HG03432 (cell line): ENCODE measurements around the gene ZIC1.

Experiments
- ATAC-seq: cut with Tn5 transposase; IDR thresholded peaks from one replicate; pipeline ENCODE4 v1.9.1; 2021; ENCODE audit warnings: mild to moderate bottlenecking, moderate library complexity; ENCODE audit not compliant: unreplicated experiment

Gene ZIC1

GRCh38 chr3:147420353-147421183 is 11.4 kb downstream of the ZIC1 start:
- no peak for ATAC-seq

DNA sequence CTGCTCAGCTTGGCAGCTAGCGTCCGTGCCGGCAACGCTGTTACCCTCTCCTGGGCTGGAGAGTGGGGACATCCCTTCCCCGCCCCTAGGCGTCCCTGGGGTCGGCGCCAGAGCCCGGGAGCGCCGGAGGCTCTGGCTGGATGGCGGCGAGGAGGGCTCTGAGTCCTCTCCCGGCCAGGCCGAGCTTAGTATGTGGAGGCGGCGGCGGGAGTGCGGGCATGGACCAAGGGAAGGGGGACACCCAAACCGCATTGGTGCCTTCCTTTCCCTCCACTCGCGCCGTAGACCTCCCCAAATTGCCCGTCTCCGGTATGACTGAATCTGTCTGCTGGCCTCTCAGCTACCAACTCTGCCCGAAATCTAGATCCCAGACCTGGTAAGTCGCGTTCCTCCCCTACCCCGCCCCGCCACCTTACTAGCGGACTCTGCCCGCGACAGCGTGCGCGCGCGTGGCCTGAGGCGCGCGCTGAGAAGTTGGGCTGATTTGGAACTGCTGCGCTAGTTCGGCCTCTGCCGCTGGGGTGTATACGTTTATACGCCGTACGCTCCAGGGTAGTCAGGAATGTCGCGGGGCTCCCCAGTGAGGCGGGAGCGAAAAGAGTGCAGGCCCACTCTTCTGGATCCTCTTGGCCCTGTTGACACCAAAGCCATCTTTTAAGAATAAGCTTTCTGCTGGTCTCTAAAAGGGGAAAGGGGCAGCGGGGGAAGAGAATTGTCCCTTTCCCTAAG is 12.2 kb downstream of the ZIC1 start:
- no peak for ATAC-seq

- ATAC-seq: no peak
Observed at GRCh38 chr3:147422196-147422595, 13.0 kb downstream of the ZIC1 start.

GRCh38 chr3:147422601-147423536 is 13.7 kb downstream of the ZIC1 start:
- no peak for ATAC-seq

DNA sequence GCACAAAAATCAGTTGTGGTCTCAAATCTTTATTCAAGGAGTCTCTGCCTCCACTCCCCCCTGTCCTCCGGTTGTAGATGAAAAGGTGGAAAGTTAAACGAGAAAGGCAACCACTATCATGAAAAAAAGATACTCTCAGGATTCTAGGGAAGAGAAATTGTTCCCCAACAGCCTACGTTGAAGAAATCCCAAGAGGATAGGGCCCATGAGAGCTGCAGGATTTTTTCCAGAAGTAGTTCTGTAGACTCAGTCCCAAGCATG is 14.3 kb downstream of the ZIC1 start:
- ATAC-seq: no peak

DNA sequence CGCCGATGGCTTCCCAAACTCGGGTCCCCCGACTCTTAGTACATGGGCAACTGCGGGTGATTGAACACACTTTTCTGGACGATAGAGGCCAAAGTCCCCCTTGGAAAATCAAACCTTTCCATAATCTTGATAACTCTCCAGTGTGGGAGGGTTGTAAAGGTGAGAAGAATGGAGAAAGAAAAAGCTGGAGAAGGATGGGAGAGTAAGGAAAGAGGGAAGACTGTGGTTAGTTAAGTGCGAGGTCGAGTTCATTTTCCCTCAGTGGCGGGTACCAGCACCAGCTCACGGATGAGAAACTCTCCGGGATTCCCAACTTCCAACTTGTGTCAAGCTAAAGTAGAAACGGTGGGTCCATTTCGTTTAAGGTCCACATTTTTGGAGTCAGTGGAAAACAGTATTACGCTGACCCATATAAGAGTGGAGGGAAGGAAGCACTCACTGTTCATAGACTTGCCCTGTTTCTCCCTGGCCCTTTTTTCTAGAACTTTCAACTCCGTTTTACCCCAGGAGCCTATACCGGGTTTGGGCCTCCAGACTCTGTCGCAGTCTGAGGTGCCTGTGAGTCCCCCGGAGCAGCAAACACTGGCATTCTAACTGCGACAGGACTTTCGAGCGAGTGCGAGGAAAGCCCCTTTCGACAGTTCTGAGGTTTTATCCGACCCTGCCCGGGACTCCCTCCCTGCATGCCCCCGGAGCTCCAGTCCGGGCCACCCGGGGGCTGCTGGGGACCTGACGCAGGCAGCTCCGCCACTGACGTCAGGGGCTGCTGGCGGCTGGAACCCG is 14.8 kb downstream of the ZIC1 start:
- ATAC-seq: no peak

DNA sequence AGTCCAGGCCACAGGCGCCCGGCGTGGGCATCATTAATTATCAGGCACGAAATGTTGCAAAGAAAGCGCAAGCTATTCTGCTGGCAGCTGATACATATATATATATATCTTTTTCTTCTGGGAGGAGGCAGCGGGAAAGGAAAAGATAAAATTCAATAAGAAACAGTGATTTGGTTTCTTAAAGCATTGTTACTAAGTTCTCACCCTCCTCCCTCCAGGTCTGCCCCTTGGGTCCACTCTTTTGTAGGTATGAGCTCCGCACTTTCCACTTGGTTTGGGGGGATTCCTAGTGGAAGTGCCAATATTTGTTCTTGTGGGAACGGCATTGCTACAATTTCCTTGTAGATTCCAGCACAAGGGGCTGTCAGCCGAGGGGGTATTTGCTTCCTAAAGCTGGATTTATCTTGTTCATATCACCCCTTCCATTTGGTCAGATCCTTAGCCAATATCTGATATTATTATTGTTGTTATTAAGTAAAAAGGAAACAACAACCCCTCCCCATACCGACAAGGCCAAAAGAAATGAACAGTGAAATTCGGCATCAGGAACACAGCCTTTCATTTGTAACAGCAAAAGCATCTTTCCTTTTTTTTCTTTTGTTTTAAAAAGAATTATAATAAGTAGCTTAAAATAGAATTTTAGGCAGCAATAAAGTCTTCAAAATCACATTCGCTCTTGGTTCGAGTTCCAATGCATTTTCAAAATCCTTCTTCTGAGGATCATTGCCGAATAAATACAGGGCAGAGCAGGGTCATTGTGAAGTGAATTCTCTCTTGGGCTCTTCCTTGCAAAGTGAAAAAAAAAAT is 15.6 kb downstream of the ZIC1 start:
- no peak for ATAC-seq

GRCh38 chr3:147425388-147425850 is 16.3 kb downstream of the ZIC1 start:
- no peak for ATAC-seq

DNA sequence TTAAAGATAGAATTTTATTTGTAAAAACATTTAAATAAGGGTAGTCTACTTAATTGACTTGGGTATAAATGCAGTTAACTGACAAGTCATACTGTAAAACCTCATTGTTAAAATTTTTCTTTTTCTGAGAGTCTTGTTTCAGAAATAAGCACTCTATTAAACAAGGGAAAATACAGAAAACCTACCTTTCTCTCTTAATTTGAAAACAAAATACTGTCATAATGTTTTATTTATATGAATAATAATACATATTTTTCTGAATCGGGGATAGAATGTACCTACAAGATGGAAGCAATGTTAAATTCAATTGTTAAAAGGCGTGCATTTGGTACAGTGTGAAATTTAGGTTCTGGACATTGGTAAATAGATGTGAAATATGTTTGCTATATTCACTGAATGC is 17.8 kb downstream of the ZIC1 start:
- ATAC-seq: no peak

DNA sequence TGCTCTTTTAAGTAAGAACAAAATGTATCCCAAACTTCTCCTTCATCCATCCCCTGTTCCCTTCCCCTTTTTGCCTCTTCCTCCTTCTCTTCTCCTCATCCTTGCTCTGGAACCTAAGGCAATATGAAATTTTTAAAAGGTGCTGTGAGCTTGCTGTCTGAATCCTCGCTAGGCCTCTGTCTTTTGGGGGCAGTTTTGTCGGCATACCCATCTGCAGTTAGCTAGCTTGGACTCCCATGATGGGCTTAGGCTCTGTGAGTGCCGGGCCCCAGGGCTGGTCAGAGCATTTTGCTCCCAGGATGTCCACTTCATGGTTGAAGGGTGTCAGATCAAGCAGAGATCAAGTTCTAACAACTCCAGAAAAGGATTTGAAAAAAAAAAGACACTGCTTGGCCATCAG is 18.6 kb downstream of the ZIC1 start:
- no peak for ATAC-seq

DNA sequence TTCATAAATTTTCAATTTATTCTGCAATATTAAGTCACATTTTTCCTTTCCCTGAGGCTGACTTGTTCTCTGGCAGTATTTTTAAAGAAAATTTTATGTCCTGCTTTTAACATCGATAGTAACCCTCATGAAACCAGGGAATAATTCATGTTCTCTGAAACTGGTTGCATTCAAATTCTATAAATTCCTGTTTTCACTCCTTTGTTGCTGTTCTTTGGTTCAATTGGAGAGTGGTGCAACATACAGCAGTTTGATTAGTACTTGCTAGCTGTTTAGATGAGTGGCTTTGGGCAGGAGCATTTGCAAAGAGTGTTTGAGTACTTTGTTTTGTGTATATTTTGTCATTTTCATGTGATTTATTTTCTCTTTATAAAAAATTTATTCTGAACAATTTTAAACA is 19.2 kb downstream of the ZIC1 start:
- ATAC-seq: no peak

DNA sequence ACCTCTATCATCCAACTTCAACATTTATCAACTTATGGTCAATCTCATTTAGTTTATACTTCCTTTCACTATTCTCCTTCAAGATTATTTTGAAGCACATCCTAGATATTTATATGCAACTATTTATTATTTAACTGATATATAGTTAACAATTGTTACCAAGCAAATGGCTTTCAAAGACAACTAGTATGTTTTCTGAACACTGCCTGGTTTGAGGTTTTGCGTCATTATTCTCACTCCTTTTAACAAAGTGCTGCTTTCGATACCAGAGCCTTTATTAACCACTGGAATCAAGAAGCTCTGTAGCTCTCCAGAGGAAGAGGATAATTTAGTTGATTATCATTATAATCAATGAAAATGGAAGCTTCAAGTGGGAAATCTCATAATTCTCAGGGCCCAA is 19.6 kb downstream of the ZIC1 start:
- no peak for ATAC-seq

GRCh38 chr3:147431751-147432150 is 22.6 kb downstream of the ZIC1 start:
- no peak for ATAC-seq

DNA sequence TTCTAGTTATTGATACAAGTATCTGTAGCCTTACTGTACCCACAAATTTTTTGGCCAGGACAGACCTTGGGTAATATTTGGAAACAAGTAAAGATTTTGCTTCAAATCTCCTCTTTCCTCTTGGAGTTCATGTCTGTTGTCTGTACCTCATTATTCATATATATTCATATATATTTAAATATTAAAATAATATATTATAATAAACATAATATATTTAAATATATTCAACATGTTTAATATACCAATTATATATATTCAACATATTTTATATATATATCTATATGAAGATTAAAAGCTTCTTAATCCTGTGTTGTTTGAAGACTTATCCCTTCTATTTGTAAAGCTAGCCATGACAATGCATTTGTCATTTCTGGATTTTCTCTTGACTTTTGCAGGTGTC is 38.1 kb downstream of the ZIC1 start:
- no peak for ATAC-seq

DNA sequence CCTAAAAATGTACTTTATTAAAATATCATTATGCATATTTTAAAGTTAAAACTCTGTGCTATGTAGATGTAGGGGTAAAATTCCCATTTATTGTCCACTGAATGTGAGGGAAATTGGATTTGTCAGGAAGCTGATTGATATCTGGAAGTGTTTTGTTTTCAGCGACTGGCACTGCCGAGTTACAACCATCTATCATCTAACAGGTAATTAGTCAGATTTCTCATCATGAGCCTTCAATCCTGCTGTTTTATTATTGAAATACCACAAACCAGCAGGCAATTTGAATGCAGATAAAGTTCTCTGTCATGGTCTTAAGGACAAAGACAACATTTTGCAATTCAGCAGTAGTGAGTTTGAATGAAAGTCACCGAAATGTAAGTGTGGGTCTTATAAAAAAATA is 40.5 kb downstream of the ZIC1 start:
- ATAC-seq: no peak

GRCh38 chr3:147458995-147459704 is 50.0 kb downstream of the ZIC1 start:
- ATAC-seq: no peak

DNA sequence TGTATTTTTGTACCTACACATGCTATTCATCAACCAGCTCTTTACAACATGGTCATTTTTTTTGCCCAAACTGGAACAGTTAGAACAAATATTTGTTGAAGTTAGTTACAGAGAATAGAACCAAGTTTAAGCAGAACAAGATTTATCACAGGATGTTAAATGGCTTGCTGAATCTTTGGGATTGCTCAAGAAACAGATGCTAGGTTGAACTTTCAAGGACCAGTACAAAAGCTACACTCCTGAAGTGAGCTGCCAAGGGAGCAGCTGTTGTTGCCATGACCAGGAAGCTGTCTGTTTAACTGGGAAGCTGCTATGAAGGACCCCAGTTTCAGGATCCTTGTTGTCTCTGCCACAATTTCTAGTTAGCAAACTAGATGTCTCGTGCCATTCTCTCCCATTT is 53.7 kb downstream of the ZIC1 start:
- no peak for ATAC-seq
